Keratinocyte (primary cell): Measurements from ENCODE around the gene CKAP2L. TPM values are rescaled to one million over a fixed set of nuclear protein-coding genes. Genes with fewer than 3 reads are reported as not detected.

ENCODE experiments used
- DNase-seq: peaks from one replicate; pipeline ENCODE4 v3.0.0-alpha.2; 2011; ENCODE audit warnings: low read depth, missing footprints, low spot score
- FAIRE-seq: peaks from 2 replicates; lab custom pipeline; 2011; peaks lifted over from hg19 to GRCh38; lab: Jason Lieb, UNC
- H2AFZ ChIP-seq: 2 replicates; pipeline ENCODE4 v1.6.0; 2012; ENCODE audit warnings: low read length, control low read depth, inconsistent platforms; ENCODE audit not compliant: control insufficient read depth
- H3K27ac ChIP-seq: 2 replicates; pipeline ENCODE4 v1.5.1; 2011; ENCODE audit warnings: low read length; ENCODE audit not compliant: control insufficient read depth, insufficient read depth
- H3K27me3 ChIP-seq: 3 replicates; pipeline ENCODE4 v1.6.0; 2011; ENCODE audit warnings: low read length; ENCODE audit not compliant: control insufficient read depth, insufficient read depth; ENCODE audit errors: extremely low read depth
- H3K36me3 ChIP-seq, 2 experiments: 2 replicates in 1 of 2; 3 replicates in 1 of 2; pipeline ENCODE4 v1.5.1; 2011; ENCODE audit warnings: low read length in 2 of 2, mild to moderate bottlenecking in 1 of 2; ENCODE audit not compliant: control insufficient read depth in 2 of 2, insufficient read depth in 2 of 2; ENCODE audit errors: extremely low read depth in 1 of 2
- H3K4me1 ChIP-seq: 3 replicates; pipeline ENCODE4 v1.5.1; 2011; ENCODE audit warnings: low read length; ENCODE audit not compliant: control insufficient read depth, insufficient read depth; ENCODE audit errors: extremely low read depth
- H3K4me2 ChIP-seq: 3 replicates; pipeline ENCODE4 v1.6.0; 2011; ENCODE audit warnings: low read depth, low read length; ENCODE audit not compliant: control insufficient read depth, insufficient read depth; ENCODE audit errors: extremely low read depth
- H3K4me3 ChIP-seq, 3 experiments: fragments of 200-600 bp in 1 of 3; sonication (generic) in 1 of 3; 2 replicates in 2 of 3; 3 replicates in 1 of 3; pipeline ENCODE4 v1.5.1; 2011 to 2016; ENCODE audit warnings: low read length in 3 of 3, mild to moderate bottlenecking in 3 of 3, control low read depth in 2 of 3, inconsistent platforms in 1 of 3, low read depth in 1 of 3, mixed read lengths in 1 of 3, mixed run types in 1 of 3, moderate library complexity in 1 of 3; ENCODE audit not compliant: control insufficient read depth in 2 of 3, insufficient read depth in 2 of 3; ENCODE audit errors: extremely low read depth in 1 of 3
- H3K79me2 ChIP-seq: 2 replicates; pipeline ENCODE4 v1.6.0; 2012; ENCODE audit warnings: low read length; ENCODE audit not compliant: control insufficient read depth, insufficient read depth
- H3K9ac ChIP-seq: 3 replicates; pipeline ENCODE4 v1.6.0; 2011; ENCODE audit warnings: low read length; ENCODE audit not compliant: control insufficient read depth, insufficient read depth; ENCODE audit errors: extremely low read depth
- H3K9me1 ChIP-seq: 3 replicates; pipeline ENCODE4 v1.6.0; 2011; ENCODE audit warnings: low read length; ENCODE audit not compliant: control insufficient read depth, insufficient read depth; ENCODE audit errors: extremely low read depth
- H3K9me3 ChIP-seq: 2 replicates; pipeline ENCODE4 v1.5.1; 2012; ENCODE audit warnings: low read depth, low read length; ENCODE audit not compliant: control insufficient read depth
- H4K20me1 ChIP-seq: 3 replicates; pipeline ENCODE4 v1.6.0; 2011; ENCODE audit warnings: low read length; ENCODE audit not compliant: control insufficient read depth, insufficient read depth; ENCODE audit errors: extremely low read depth
- EZH2 ChIP-seq: IDR thresholded peaks from one replicate; pipeline ENCODE4 v1.6.1; 2012; ENCODE audit warnings: inconsistent platforms, mild to moderate bottlenecking, low read length, moderate library complexity
- dilution Hi-C: fragments of 300-500 bp; cut with MboI; formaldehyde crosslinking; loops from one replicate; pipeline ENCODE4 v1.7.0; 2020; ENCODE audit warnings: low sequenced_read_pairs; ENCODE audit not compliant: extremely low pct_ligation_motif_present
- polyA plus RNA-seq, 5 experiments: library from polyadenylated mRNA; depleted of rRNA in 3 of 5; stranded (reverse) in 3 of 5; stranded (forward) in 1 of 5; unstranded in 1 of 5; fragments of >200 nt; gene quantifications; 1 replicate in 1 of 5; 2 replicates in 3 of 5; 3 replicates in 1 of 5; pipeline versions ENCODE4 v1.2.1 to v1.2.3, GENCODE V29; 2011 to 2012; ENCODE audit warnings: missing spikeins in 2 of 5, low read depth in 1 of 5, low replicate concordance in 1 of 5
- TF ChIP-seq, protein P1 (sequence below), 3 experiments: IDR thresholded peaks in 1 of 3; conservative IDR thresholded peaks in 1 of 3; optimal IDR thresholded peaks in 1 of 3; 2 replicates in 2 of 3; 3 replicates in 1 of 3; pipeline versions ENCODE3 to v1.5.1; 2011; ENCODE audit warnings: low read length in 3 of 3, mild to moderate bottlenecking in 3 of 3, moderate library complexity in 2 of 3, control low read depth in 1 of 3, inconsistent platforms in 1 of 3; ENCODE audit not compliant: insufficient read depth in 2 of 3; ENCODE audit errors: extremely low read depth in 1 of 3

Gene CKAP2L
- polyA plus RNA-seq, 1 donor (not counting 4 experiments of a cell fraction or from before 2014, with no cell fraction given) = 10.9 TPM

DNA sequence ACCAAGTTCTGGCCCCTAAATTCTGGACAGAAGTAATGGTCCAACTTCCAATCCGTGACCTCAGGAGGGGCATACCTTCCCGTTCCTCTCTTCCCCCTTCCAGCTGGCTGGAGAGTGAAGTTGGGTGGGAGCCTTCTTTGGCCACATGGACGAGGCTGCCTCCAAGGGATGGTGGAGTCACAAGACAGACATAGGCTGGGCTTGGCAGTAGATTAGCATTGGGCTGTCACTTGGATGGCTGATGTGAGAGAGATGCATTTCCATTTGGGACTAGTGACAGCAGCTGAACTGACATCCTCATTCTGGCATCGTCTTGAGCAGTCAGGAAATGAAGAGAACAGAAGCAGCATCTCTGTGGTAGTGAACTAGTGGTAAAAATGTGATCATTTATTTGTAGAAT lies 31.0 kb downstream of the CKAP2L start:
- no peaks in the 10 kb centered on the region for H3K27me3 ChIP-seq
- no peak for DNase-seq
- no peaks in the 10 kb centered on the region for H4K20me1 ChIP-seq
- no peak overlapping the region for H3K4me3 ChIP-seq
- no peak overlapping the region for H2AFZ ChIP-seq
- no peak overlapping the region for H3K27ac ChIP-seq
- dilution Hi-C loops = no loop called here
- no peaks in the 10 kb centered on the region for H3K79me2 ChIP-seq
- no peak for TF ChIP-seq EZH2
- TF ChIP-seq, protein P1, sequence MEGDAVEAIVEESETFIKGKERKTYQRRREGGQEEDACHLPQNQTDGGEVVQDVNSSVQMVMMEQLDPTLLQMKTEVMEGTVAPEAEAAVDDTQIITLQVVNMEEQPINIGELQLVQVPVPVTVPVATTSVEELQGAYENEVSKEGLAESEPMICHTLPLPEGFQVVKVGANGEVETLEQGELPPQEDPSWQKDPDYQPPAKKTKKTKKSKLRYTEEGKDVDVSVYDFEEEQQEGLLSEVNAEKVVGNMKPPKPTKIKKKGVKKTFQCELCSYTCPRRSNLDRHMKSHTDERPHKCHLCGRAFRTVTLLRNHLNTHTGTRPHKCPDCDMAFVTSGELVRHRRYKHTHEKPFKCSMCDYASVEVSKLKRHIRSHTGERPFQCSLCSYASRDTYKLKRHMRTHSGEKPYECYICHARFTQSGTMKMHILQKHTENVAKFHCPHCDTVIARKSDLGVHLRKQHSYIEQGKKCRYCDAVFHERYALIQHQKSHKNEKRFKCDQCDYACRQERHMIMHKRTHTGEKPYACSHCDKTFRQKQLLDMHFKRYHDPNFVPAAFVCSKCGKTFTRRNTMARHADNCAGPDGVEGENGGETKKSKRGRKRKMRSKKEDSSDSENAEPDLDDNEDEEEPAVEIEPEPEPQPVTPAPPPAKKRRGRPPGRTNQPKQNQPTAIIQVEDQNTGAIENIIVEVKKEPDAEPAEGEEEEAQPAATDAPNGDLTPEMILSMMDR (optimal IDR thresholded peaks at IDR 0.05 in 1 of 3, IDR thresholded peaks at IDR 0.05 in 1 of 3, conservative IDR thresholded peaks at IDR 0.05 in 1 of 3; ENCODE audit: extremely low read depth in 1 of 3, insufficient read depth in 2 of 3, low read length in 3 of 3) = no peak
- no peak overlapping the region for H3K9ac ChIP-seq
- no peaks in the 10 kb centered on the region for H3K9me3 ChIP-seq
- no peaks in the 10 kb centered on the region for H3K9me1 ChIP-seq
- no peaks in the 10 kb centered on the region for H3K4me1 ChIP-seq
- no peak overlapping the region for H3K4me2 ChIP-seq
- no peak for FAIRE-seq
- H3K36me3 ChIP-seq = peaks cover 2 to 7% of the 10 kb centered on the region in 2 experiments

DNA sequence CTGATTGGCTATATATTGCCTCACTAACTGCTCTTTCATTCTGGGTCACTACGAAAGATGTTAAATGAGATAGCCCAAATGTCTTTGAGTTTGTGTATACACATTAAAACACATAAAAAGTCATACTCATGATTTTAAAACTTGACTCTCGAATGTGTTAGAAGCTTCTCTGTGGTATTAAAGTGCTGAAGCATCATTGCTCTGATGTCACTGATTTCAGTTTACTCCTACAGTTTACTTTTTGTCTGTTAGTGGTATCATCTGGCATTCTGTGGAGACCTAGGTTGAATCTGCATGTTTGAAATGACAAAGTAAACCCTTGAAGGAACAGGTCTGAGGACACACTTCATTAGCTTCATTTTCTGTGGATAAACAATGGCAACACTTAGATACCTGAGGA lies 32.9 kb downstream of the CKAP2L start:
- Histone ChIP-seq H3K9me3 (no peaks in the 10 kb centered on the region), H3K4me3 (no peak overlapping the region), H3K27ac (no peak overlapping the region), H3K79me2 (no peaks in the 10 kb centered on the region), H4K20me1 (no peaks in the 10 kb centered on the region), H3K4me2 (no peak overlapping the region), H3K9ac (no peak overlapping the region), H3K4me1 (peaks cover 2% of the 10 kb centered on the region), H3K36me3 (peaks cover 0 to 2% of the 10 kb centered on the region in 2 experiments), H3K27me3 (no peaks in the 10 kb centered on the region), H2AFZ (no peak overlapping the region), H3K9me1 (no peaks in the 10 kb centered on the region)
- DNase-seq = no peak
- TF ChIP-seq, protein P1 (optimal IDR thresholded peaks at IDR 0.05 in 1 of 3, IDR thresholded peaks at IDR 0.05 in 1 of 3, conservative IDR thresholded peaks at IDR 0.05 in 1 of 3; ENCODE audit: extremely low read depth in 1 of 3, insufficient read depth in 2 of 3, low read length in 3 of 3) = no peak
- TF ChIP-seq EZH2 = no peak
- dilution Hi-C loops = no loop called here
- no peak for FAIRE-seq
